Measurements from ENCODE around the gene TYW5. TPM values are rescaled to one million over a fixed set of nuclear protein-coding genes. Genes with fewer than 3 reads are reported as not detected.

TYW5 gene
- total RNA-seq, 1 donor from 2014 or later = 10.8 TPM

Small RNA genes lying within 50 kb of the gene (small RNA-seq; reads per million reads assigned to genes)
- not detected for gene RN7SL717P (ENCODE audit: low replicate concordance)

Other genes with a start within 250 kb of the TYW5 start
- gene FTCDNL1, start 104.3 kb downstream of the TYW5 start, total RNA-seq = 5.4 TPM
- 25.6 TPM for gene C2orf69, start 44.2 kb downstream of the TYW5 start, total RNA-seq
- gene MAIP1, start 91 bp upstream of the TYW5 start, total RNA-seq = 11.6 TPM